Measurements from ENCODE around the gene ST6GALNAC4. TPM values are rescaled to one million over a fixed set of nuclear protein-coding genes. Genes with fewer than 3 reads are reported as not detected.

ST6GALNAC4 gene
- total and polyA plus RNA-seq, 9 of the 15 experiments (the other 6 are each of a cell fraction or from before 2014, with no cell fraction given) = 2.6 to 43.1 (median 15.4) TPM

- no peak for TF ChIP-seq HOXB6 (CRISPR knock-in tag; IDR thresholded peaks at IDR 0.05; ENCODE audit: borderline replicate concordance)
- TF ChIP-seq POLR2A (conservative IDR thresholded peaks at IDR 0.05) = 0 out of 2 replicates have a peak, but pooled peaks have one; percentile 27
- peak; percentile 60 for TF ChIP-seq SMARCE1 (IDR thresholded peaks at IDR 0.05)
- no peak for TF ChIP-seq MBD2 (IDR thresholded peaks at IDR 0.05; ENCODE audit: borderline replicate concordance, low read depth)
- TF ChIP-seq IRF9 (tag; IDR thresholded peaks at IDR 0.05) = peak; percentile 70; the same call in 1 of the 2 replicates
- TF ChIP-seq TRIM24 (IDR thresholded peaks at IDR 0.05) = peak in 1 of 2 experiments; percentile 43; a peak in 1 of 4 replicates
- TF ChIP-seq ZNF197 (CRISPR knock-in tag; IDR thresholded peaks at IDR 0.05; ENCODE audit: low read depth) = peak; percentile 80; the same call in 1 of the 2 replicates
- no peak for TF ChIP-seq POU5F1 (IDR thresholded peaks at IDR 0.05; ENCODE audit: borderline replicate concordance, low read depth, low read length, partially characterized antibody)
- no peak for TF ChIP-seq PHF21A (IDR thresholded peaks at IDR 0.05; ENCODE audit: borderline replicate concordance, low read depth)
- no peak for TF ChIP-seq RAD51 (IDR thresholded peaks at IDR 0.05; ENCODE audit: borderline replicate concordance, low read depth)
- no peak; the same call in 1 of the 2 replicates for TF ChIP-seq ZNF395 (CRISPR knock-in tag; IDR thresholded peaks at IDR 0.05)
- TF ChIP-seq ZNF41 (CRISPR knock-in tag; conservative IDR thresholded peaks at IDR 0.05) = no peak
- no peak for TF ChIP-seq ZNF121 (CRISPR knock-in tag; conservative IDR thresholded peaks at IDR 0.05)
- TF ChIP-seq NFE2 (IDR thresholded peaks at IDR 0.05; ENCODE audit: low read depth) = no peak
- no peak for TF ChIP-seq SREBF1 (IDR thresholded peaks at IDR 0.05; ENCODE audit: borderline replicate concordance, low read depth, low read length)
- no peak for TF ChIP-seq KAT2B (IDR thresholded peaks at IDR 0.05; ENCODE audit: low read depth, low read length)
- no peak for TF ChIP-seq RERE (CRISPR knock-in tag; IDR thresholded peaks at IDR 0.05; ENCODE audit: borderline replicate concordance)
- TF ChIP-seq STAG1 (CRISPR knock-in tag; IDR thresholded peaks at IDR 0.05; ENCODE audit: borderline replicate concordance) = no peak
- TF ChIP-seq NRF1 (conservative IDR thresholded peaks at IDR 0.05 in 1 of 2, IDR thresholded peaks at IDR 0.05 in 1 of 2) = no peak
- no peak for TF ChIP-seq TAF9B (IDR thresholded peaks at IDR 0.05; ENCODE audit: partially characterized antibody)
- TF ChIP-seq KHSRP (IDR thresholded peaks at IDR 0.05) = no peak
- TF ChIP-seq ETV5 (CRISPR knock-in tag; IDR thresholded peaks at IDR 0.05; ENCODE audit: low read depth) = no peak
Observed at GRCh38 chr9:127865645-127866464, 51.0 kb downstream of the ST6GALNAC4 start (continued).
